Right lobe of liver (tissue), 6 donors: ENCODE data around the gene CELF4. TPM values are rescaled to one million over a fixed set of nuclear protein-coding genes. Genes with fewer than 3 reads are reported as not detected.

Experiments
- ATAC-seq, 4 donors: fragments of 200-7000 bp; cut with Tn5 transposase; one replicate each; pipeline ENCODE4 v1.9.1; 2020; ENCODE audit warnings: mild to moderate bottlenecking in 4 of 4, moderate library complexity in 4 of 4
- DNase-seq, 3 donors: peaks; one replicate each; pipeline ENCODE4 v3.0.0-alpha.2; 2020
- H3K27ac ChIP-seq, 3 donors: fragments of 200-600 bp; one replicate each; pipeline ENCODE4 v1.8.0; 2022
- H3K27me3 ChIP-seq, 2 donors: fragments of 200-600 bp; one replicate each; pipeline ENCODE4 v1.8.0; 2022
- H3K36me3 ChIP-seq, 4 donors: fragments of 200-600 bp; sonication (generic) in 1 of 4; one replicate each; pipeline versions ENCODE4 v1.5.1 to v1.8.0; 2017 to 2022; ENCODE audit warnings: control low read depth in 1 of 4
- H3K4me1 ChIP-seq, 4 donors: fragments of 200-600 bp; sonication (generic) in 1 of 4; one replicate each; pipeline versions ENCODE4 v1.5.1 to v1.8.0; 2017 to 2022; ENCODE audit warnings: control low read depth in 1 of 4
- H3K4me3 ChIP-seq, 3 donors: fragments of 200-600 bp; one replicate each; pipeline ENCODE4 v1.8.0; 2022
- H3K9me3 ChIP-seq, 4 donors: fragments of 200-600 bp; sonication (generic) in 1 of 4; one replicate each; pipeline versions ENCODE4 v1.5.1 to v1.8.0; 2017 to 2022; ENCODE audit warnings: control low read depth in 1 of 4
- POLR2A ChIP-seq: fragments of 450-650 bp; IDR thresholded peaks from one replicate; pipeline ENCODE4 v1.6.1; 2017; ENCODE audit warnings: antibody characterized with exemption, mild to moderate bottlenecking
- WGBS: methylation state at CpG from one replicate; pipeline ENCODE4 v1.1.6; 2018; ENCODE audit warnings: low coverage, low lambda C conversion rate; ENCODE audit not compliant: insufficient coverage; ENCODE audit errors: missing lambda C conversion rate; 5-methylcytosine and 5-hydroxymethylcytosine counted together
- intact Hi-C, 2 donors: fragments of 100-400 bp; cut with DNase I; formaldehyde crosslinking; loops; one replicate each; pipeline versions ENCODE4 v1.11.2 to v1.14.1; 2022
- total RNA-seq, 6 experiments: library from RNA; depleted of rRNA in 2 of 6; stranded (reverse); fragments of >200 nt in 2 of 6; fragmentation: NEBNext Ultra II Directional in 3 of 6; extraction: Animal tissue kit (Norgen Biotek cat#: 25700) in 3 of 6; gene quantifications; one replicate each; pipeline versions ENCODE4 v1.1.0 to v1.2.4, GENCODE V29; 2016 to 2023
- TF ChIP-seq, protein P1 (sequence below), 4 donors: fragments of 200-600 bp in 3 of 4; fragments of 450-650 bp in 1 of 4; IDR thresholded peaks; one replicate each; pipeline versions ENCODE4 v1.5.1 to v1.8.0; 2016 to 2022; ENCODE audit warnings: antibody characterized with exemption in 4 of 4, mild to moderate bottlenecking in 2 of 4
- donor health status: DM: no; HTN: yes; CAD: no.
- donor health status: DM: no; HTN: no; CAD: no.
- donor health status: DM: no; HTN: no; CAD: no.
- donor health status: DM: no; HTN: yes; CAD: no.
- donor health status: DM: no; HTN: yes; CAD: no.

The CELF4 gene
- total RNA-seq, 6 experiments from 2014 or later, result 0.06 TPM; not detected in 5

DNA sequence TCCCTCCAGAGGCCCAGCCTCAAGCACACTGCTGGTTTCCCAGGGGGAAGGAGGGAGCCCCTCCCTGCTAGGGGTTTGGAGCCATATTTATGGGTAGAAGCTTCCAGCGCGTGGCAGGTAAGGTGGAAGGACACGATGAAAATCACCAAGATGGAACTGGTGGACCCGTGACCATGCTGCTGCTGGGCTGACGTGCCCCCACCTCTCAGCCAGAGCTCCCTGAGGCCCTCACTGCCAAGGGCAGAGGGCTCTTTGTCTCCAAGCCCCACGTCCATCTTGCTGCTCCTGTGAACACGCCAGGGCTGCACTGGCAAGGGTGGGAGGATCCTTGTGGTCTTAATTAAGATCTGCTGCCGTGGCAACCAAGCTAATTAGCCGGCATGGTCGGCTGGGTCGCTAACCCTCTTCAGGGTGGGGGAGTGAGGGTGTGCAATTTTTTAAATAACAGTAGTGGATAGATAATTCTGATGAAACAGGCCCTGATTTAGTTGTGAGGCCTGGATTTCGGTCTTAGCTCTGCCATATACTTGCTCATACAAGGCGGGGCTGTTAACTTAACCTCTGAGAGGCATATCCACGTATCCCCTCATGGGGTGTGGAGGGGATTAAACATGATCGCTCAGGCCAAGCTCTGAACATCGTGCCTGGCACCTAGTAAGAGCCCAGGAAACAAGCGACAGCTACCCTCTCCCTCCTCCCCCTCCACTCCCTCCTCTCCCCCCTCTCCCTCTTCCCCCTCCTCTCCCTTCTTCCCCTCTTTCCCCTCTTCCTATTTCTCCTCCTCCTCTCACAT lies 232.8 kb downstream of the CELF4 start:
- Histone ChIP-seq H3K27me3 (no peaks in the 10 kb centered on the region), H3K27ac (no peak overlapping the region), H3K9me3 (no peaks in the 10 kb centered on the region), H3K4me1 (no peaks in the 10 kb centered on the region), H3K4me3 (no peak overlapping the region), H3K36me3 (no peaks in the 10 kb centered on the region)
- ATAC-seq, result no peak
- DNase-seq, result no peak
- WGBS, result 80% methylated on average over 12 of the region's 17 CpGs
- intact Hi-C loops, result no loop called here
- TF ChIP-seq, protein P1, sequence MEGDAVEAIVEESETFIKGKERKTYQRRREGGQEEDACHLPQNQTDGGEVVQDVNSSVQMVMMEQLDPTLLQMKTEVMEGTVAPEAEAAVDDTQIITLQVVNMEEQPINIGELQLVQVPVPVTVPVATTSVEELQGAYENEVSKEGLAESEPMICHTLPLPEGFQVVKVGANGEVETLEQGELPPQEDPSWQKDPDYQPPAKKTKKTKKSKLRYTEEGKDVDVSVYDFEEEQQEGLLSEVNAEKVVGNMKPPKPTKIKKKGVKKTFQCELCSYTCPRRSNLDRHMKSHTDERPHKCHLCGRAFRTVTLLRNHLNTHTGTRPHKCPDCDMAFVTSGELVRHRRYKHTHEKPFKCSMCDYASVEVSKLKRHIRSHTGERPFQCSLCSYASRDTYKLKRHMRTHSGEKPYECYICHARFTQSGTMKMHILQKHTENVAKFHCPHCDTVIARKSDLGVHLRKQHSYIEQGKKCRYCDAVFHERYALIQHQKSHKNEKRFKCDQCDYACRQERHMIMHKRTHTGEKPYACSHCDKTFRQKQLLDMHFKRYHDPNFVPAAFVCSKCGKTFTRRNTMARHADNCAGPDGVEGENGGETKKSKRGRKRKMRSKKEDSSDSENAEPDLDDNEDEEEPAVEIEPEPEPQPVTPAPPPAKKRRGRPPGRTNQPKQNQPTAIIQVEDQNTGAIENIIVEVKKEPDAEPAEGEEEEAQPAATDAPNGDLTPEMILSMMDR (IDR thresholded peaks at IDR 0.05), result no peak
- no peak for TF ChIP-seq POLR2A

DNA sequence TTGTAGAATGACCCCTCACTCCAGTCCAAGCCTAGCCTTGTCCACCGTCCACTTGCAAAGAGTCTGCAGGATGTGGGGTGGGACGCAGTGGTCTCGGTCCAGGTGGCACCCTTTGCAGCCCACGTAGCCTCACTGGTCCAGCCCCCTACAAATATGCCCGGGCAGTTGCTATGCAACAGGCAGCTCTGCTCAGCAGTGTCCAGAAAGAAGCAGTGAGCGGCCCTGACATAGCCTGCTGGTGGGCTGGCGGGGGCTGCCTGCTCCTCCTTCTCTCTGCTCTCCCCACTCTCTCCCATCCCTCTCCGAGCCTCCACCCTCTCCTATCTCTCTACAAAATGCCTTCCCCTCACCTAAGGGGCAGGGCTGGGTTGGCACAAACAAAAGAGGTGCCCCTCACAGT lies 233.4 kb downstream of the CELF4 start:
- intact Hi-C loops, result no loop called here
- no peak for TF ChIP-seq POLR2A
- TF ChIP-seq, protein P1 (IDR thresholded peaks at IDR 0.05), result no peak
- 67% methylated on average over 3 of the region's 8 CpGs for WGBS
- no peaks in the 10 kb centered on the region for H3K4me1 ChIP-seq
- no peaks in the 10 kb centered on the region for H3K36me3 ChIP-seq
- H3K4me3 ChIP-seq, result no peak overlapping the region
- no peaks in the 10 kb centered on the region for H3K27me3 ChIP-seq
- H3K27ac ChIP-seq, result no peak overlapping the region
- ATAC-seq, result no peak
- H3K9me3 ChIP-seq, result no peaks in the 10 kb centered on the region
- DNase-seq, result no peak

DNA sequence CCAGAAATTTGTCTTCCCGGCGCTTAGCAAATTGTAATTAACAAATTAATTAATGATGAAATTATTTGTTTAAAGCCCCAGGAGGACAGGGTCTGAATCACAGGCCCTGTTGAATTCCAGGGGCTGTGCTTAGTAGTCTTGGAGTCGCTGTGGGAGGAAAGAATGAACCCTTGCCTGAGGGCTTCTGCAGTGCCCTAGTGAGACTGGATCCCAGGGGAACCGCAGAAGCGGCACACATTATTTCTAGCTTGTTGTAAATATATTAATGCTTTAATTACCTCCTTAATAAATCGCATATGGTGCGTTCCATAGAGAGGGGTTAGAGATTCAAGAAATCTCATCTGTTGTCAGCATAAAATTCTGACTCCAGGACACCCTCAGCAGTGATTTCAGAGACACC lies 235.4 kb downstream of the CELF4 start:
- no peaks in the 10 kb centered on the region for H3K27me3 ChIP-seq
- TF ChIP-seq, protein P1 (IDR thresholded peaks at IDR 0.05), result no peak
- TF ChIP-seq POLR2A, result no peak
- ATAC-seq, result no peak

DNA sequence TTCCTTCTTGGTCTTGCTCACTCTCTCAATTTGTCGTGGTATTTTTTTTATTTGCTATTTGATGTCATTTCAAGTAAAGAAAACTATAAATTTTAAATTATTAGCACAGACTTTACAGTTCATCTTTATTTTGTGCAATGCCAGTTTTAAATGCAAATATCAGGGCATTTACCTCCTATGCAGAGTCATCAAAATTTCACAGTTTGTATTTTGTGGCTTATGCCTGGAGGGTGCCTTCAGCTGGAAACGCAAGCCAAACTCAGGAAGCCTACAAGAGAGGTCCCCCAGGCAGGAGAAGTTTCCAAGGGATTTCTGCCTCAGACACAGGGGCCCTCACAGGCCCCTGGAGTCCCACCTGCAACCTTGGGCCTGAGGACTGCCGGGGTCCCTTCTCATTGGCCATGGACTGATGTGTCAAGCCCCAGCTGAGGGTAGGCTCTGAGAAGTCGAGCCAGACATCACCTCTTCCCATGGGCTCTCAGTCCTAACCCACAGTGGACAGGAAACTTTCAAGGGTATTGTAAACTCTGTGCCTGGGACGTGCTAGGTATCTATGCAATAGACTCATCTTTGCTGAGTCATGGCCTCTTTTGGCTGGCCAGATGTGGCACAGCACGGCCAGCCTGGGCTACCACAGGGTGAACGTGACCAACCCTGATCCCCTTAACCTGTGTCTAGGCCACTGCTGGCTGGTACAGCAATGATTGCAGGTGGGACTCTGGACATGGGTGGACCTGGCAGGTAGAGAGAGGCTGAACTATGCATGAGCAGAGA lies 236.5 kb downstream of the CELF4 start:
- Histone ChIP-seq H3K9me3 (no peaks in the 10 kb centered on the region), H3K4me3 (no peak overlapping the region), H3K27me3 (no peaks in the 10 kb centered on the region), H3K36me3 (no peaks in the 10 kb centered on the region), H3K27ac (no peak overlapping the region), H3K4me1 (no peaks in the 10 kb centered on the region)
- TF ChIP-seq POLR2A, result no peak
- TF ChIP-seq, protein P1 (IDR thresholded peaks at IDR 0.05), result no peak
- WGBS, result 81% methylated on average over 2 of the region's 7 CpGs
- DNase-seq (no peak), ATAC-seq (peak in 1 of 4 donors; percentile 33)
- intact Hi-C loops, result no loop called here

More for the DNA sequence above, 235.4 kb downstream of the CELF4 start:
- no peak overlapping the region for H3K4me3 ChIP-seq
- no peaks in the 10 kb centered on the region for H3K4me1 ChIP-seq
- intact Hi-C loops, result no loop called here
- DNase-seq, result no peak
- H3K27ac ChIP-seq, result no peak overlapping the region
- WGBS, result 67% methylated on average over 7 of the region's 7 CpGs
- H3K9me3 ChIP-seq, result no peaks in the 10 kb centered on the region
- no peaks in the 10 kb centered on the region for H3K36me3 ChIP-seq
